ENCODE results near the gene ZFAND5.

DNA sequence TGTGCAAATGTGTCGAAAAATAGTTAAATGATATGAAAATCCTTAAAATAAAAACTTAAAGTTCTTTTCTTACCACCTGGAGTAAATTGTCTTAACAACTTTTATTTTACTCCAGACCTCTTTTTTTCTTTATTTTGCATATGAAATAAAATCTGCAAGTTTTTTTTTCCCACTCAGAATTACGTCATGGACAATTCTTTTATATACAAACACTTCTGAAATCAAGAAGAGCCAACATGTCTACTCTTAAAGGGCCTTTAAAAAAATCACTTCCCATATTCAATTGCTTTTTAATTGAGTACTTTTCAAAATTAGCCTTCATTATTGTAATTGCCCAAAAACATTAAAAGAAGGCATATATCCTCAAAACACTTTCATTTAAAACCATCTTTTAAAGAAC is 37.7 kb upstream of the ZFAND5 start:
- TF ChIP-seq POLR2A (IDR thresholded peaks at IDR 0.05) (no peak), CTCF (IDR thresholded peaks at IDR 0.05) (no peak)

Measured in thyroid gland (tissue), 4 donors.